NCI-H1417 (cell line): ENCODE results near the gene STKLD1.
"Not testable (repeated sequence)": the region's sequence is repeated elsewhere in the genome, so short reads cannot be mapped to it uniquely, and the experiment has no call there.

Experiments
- DNase-seq, 3 experiments: peaks; one replicate each; lab custom pipeline; 2025; lab: John Stamatoyannopoulos, UW

STKLD1 gene

GRCh38 chr9:133375724-133376654 lies at the start of gene STKLD1, which contains the start of gene SURF4:
Gene STKLD1 (plus strand): TSS chr9:133376366. CDS start chr9:133376474, 108 bp downstream.
Gene SURF4 (minus strand): TSS chr9:133376060. CDS start chr9:133375969, 91 bp downstream.
- peak; percentile 92 to 98 (median 98) for DNase-seq

GRCh38 chr9:133327021-133327420 lies 49.1 kb upstream of the STKLD1 start:
- not testable (repeated sequence) for DNase-seq

- DNase-seq: no peak
Observed at GRCh38 chr9:133327834-133328484, 48.2 kb upstream of the STKLD1 start.

GRCh38 chr9:133329306-133330156 lies 46.6 kb upstream of the STKLD1 start:
- peak in 1 of 3 experiments; percentile 34 for DNase-seq

- no peak for DNase-seq
Observed at GRCh38 chr9:133331221-133331620, 44.9 kb upstream of the STKLD1 start.

GRCh38 chr9:133331641-133332380 lies 44.4 kb upstream of the STKLD1 start:
- no peak for DNase-seq

GRCh38 chr9:133332381-133332730 lies 43.8 kb upstream of the STKLD1 start:
- DNase-seq: no peak

GRCh38 chr9:133333011-133333410 lies 43.2 kb upstream of the STKLD1 start:
- no peak for DNase-seq

GRCh38 chr9:133333566-133333965 lies 42.6 kb upstream of the STKLD1 start:
- DNase-seq: no peak

- peak in 2 of 3 experiments; percentile 25 to 37 for DNase-seq
Observed at GRCh38 chr9:133334161-133334560, 42.0 kb upstream of the STKLD1 start.

GRCh38 chr9:133334888-133335287 lies 41.3 kb upstream of the STKLD1 start:
- DNase-seq: not testable (repeated sequence)

GRCh38 chr9:133335924-133336811 lies 40.0 kb upstream of the STKLD1 start, which contains the start of gene SURF6:
Gene SURF6 (minus strand): TSS chr9:133336188. CDS start chr9:133336132, 56 bp downstream.
- DNase-seq: peak; percentile 83 to 97 (median 96)

- DNase-seq: no peak
Observed at GRCh38 chr9:133339641-133340040, 36.5 kb upstream of the STKLD1 start.

GRCh38 chr9:133340256-133340655 lies 35.9 kb upstream of the STKLD1 start:
- DNase-seq: no peak

GRCh38 chr9:133340916-133341315 lies 35.2 kb upstream of the STKLD1 start:
- DNase-seq: no peak

- DNase-seq: no peak
Observed at GRCh38 chr9:133341369-133342068, 34.6 kb upstream of the STKLD1 start.

GRCh38 chr9:133342069-133342406 lies 34.1 kb upstream of the STKLD1 start:
- no peak for DNase-seq

- DNase-seq: no peak
Observed at GRCh38 chr9:133342570-133342969, 33.6 kb upstream of the STKLD1 start.

GRCh38 chr9:133344071-133344470 lies 32.1 kb upstream of the STKLD1 start:
- no peak for DNase-seq

- DNase-seq: no peak
Observed at GRCh38 chr9:133344979-133345378, 31.2 kb upstream of the STKLD1 start.
